SU-DHL-6 (cell line): Measurements from ENCODE around the gene TEX54.

Source experiments
- H2AFZ ChIP-seq: fragments of 200-600 bp; sonication (generic); 2 replicates; pipeline ENCODE4 v1.6.1; 2014; ENCODE audit warnings: low read depth, mild to moderate bottlenecking, moderate library complexity, mixed read lengths, antibody characterized with exemption, low read length; ENCODE audit not compliant: severe bottlenecking
- H3F3A ChIP-seq: fragments of 200-600 bp; shearing (Covaris generic); 2 replicates; pipeline ENCODE4 v1.6.0; 2016; ENCODE audit warnings: antibody characterized with exemption, mild to moderate bottlenecking; ENCODE audit not compliant: insufficient read depth
- H3K27ac ChIP-seq: fragments of 200-600 bp; sonication (generic); 2 replicates; pipeline ENCODE4 v1.5.1; 2016; ENCODE audit warnings: low read depth, mild to moderate bottlenecking, low read length, moderate library complexity, mixed read lengths
- H3K27me3 ChIP-seq: fragments of 200-600 bp; sonication (generic), shearing (Covaris generic); 2 replicates; pipeline ENCODE4 v1.6.0; 2014; ENCODE audit warnings: mild to moderate bottlenecking, low read length
- H3K36me3 ChIP-seq: fragments of 200-600 bp; sonication (generic); 2 replicates; pipeline ENCODE4 v1.6.1; 2014; ENCODE audit warnings: mild to moderate bottlenecking, low read length, mixed read lengths
- H3K4me2 ChIP-seq: fragments of 300-600, 200-600 bp; shearing (Covaris generic), sonication (generic); 2 replicates; pipeline ENCODE4 v1.6.0; 2014; ENCODE audit warnings: low read length, low read depth, mild to moderate bottlenecking; ENCODE audit not compliant: poor library complexity, severe bottlenecking
- H3K4me3 ChIP-seq: fragments of 200-600 bp; sonication (generic); 2 replicates; pipeline ENCODE4 v1.5.1; 2014; ENCODE audit warnings: antibody characterized with exemption, low read length, mild to moderate bottlenecking, mixed read lengths; ENCODE audit not compliant: insufficient read depth, poor library complexity, severe bottlenecking
- H3K79me2 ChIP-seq: fragments of 200-600 bp; sonication (generic); 2 replicates; pipeline ENCODE4 v1.6.1; 2014; ENCODE audit warnings: mild to moderate bottlenecking, low read length, moderate library complexity; ENCODE audit not compliant: insufficient read depth
- H3K9ac ChIP-seq: fragments of 200-600 bp; sonication (generic); 2 replicates; pipeline ENCODE4 v1.7.0; 2014; ENCODE audit warnings: mild to moderate bottlenecking, low read length
- H3K9me2 ChIP-seq: fragments of 200-600 bp; sonication (generic); replicated peaks from 2 replicates; pipeline ENCODE4 v1.6.1; 2014; ENCODE audit warnings: low read length; ENCODE audit not compliant: insufficient read depth
- H3K9me3 ChIP-seq: fragments of 200-600 bp; sonication (generic); 2 replicates; pipeline ENCODE4 v1.6.1; 2014; ENCODE audit warnings: low read length, mixed read lengths; ENCODE audit not compliant: insufficient read depth
- H4K20me1 ChIP-seq: fragments of 200-600 bp; sonication (generic); 2 replicates; pipeline ENCODE4 v1.6.1; 2014; ENCODE audit warnings: low read depth, mild to moderate bottlenecking, antibody characterized with exemption, low read length, moderate library complexity, mixed read lengths
- CTCF ChIP-seq: fragments of 200-600 bp; sonication (generic); IDR thresholded peaks from one replicate; pipeline ENCODE4 v1.5.1; 2017; ENCODE audit warnings: antibody characterized with exemption, mild to moderate bottlenecking, low read length, moderate library complexity; ENCODE audit not compliant: insufficient read depth, poor library complexity, severe bottlenecking
- EZH2phosphoT487 ChIP-seq: fragments of 200-600 bp; sonication (generic), shearing (Covaris generic); conservative IDR thresholded peaks from 2 replicates; pipeline ENCODE4 v1.6.1; 2018; ENCODE audit warnings: mild to moderate bottlenecking, antibody characterized with exemption, low read length, moderate library complexity, mixed read lengths

The TEX54 gene

GRCh38 chr11:62792202-62792575 lies 40.5 kb downstream of the TEX54 start:
- Histone ChIP-seq H3K79me2 (peaks cover 32% of the 10 kb centered on the region), H2AFZ (peak overlapping the region; percentile 38), H3K4me2 (peak overlapping the region; percentile 88), H3K9ac (peak overlapping the region; percentile 96), H3K36me3 (peaks cover 19% of the 10 kb centered on the region), H3K27me3 (no peaks in the 10 kb centered on the region), H3K4me3 (peak overlapping the region; percentile 81), H3K27ac (peak overlapping the region; percentile 61), H3K9me3 (no peaks in the 10 kb centered on the region), H4K20me1 (no peaks in the 10 kb centered on the region), H3K9me2 (no peaks in the 10 kb centered on the region), H3F3A (peaks cover 31% of the 10 kb centered on the region)
- TF ChIP-seq CTCF (no peak), EZH2phosphoT487 (no peak)

GRCh38 chr11:62791501-62792201 lies 41.0 kb downstream of the TEX54 start, which contains the start of gene TMEM223:
Gene TMEM223, minus strand, starts transcription at chr11:62792006. Its CDS starts 12 bp downstream, at chr11:62791994.
- Histone ChIP-seq H3K79me2 (peaks cover 32% of the 10 kb centered on the region), H4K20me1 (no peaks in the 10 kb centered on the region), H3K9me2 (no peaks in the 10 kb centered on the region), H3K27me3 (no peaks in the 10 kb centered on the region), H3K9me3 (no peaks in the 10 kb centered on the region), H3K9ac (peak within 1 kb of the TSS; percentile 96), H3K36me3 (peaks cover 19% of the 10 kb centered on the region), H2AFZ (peak within 1 kb of the TSS; percentile 38), H3K27ac (peak within 1 kb of the TSS; percentile 61), H3K4me3 (peak within 1 kb of the TSS; percentile 81), H3K4me2 (peak within 1 kb of the TSS; percentile 88), H3F3A (peaks cover 31% of the 10 kb centered on the region)
- no peak for TF ChIP-seq EZH2phosphoT487
- TF ChIP-seq CTCF = no peak

GRCh38 chr11:62789576-62789975 lies 43.1 kb downstream of the TEX54 start:
- Histone ChIP-seq H3K4me2 (peak overlapping the region; percentile 88), H2AFZ (no peak overlapping the region), H3K4me3 (no peak overlapping the region), H3F3A (peaks cover 31% of the 10 kb centered on the region), H3K27ac (no peak overlapping the region), H3K9me2 (no peaks in the 10 kb centered on the region), H3K9me3 (no peaks in the 10 kb centered on the region), H3K79me2 (peaks cover 37% of the 10 kb centered on the region), H4K20me1 (no peaks in the 10 kb centered on the region), H3K36me3 (peaks cover 9% of the 10 kb centered on the region), H3K9ac (no peak overlapping the region), H3K27me3 (no peaks in the 10 kb centered on the region)
- TF ChIP-seq CTCF (no peak), EZH2phosphoT487 (no peak)
